Fibroblast of lung (primary cell): ENCODE data around the gene PTX4. TPM values are rescaled to one million over a fixed set of nuclear protein-coding genes. Genes with fewer than 3 reads are reported as not detected.

Experiments
- DNase-seq, 2 donors: peaks; one replicate each; pipeline versions ENCODE4 v3.0.0 to v3.0.0-alpha.2; 2010; ENCODE audit warnings: low read depth in 2 of 2
- H2AFZ ChIP-seq: 2 replicates; pipeline ENCODE4 v1.5.1; 2012; ENCODE audit warnings: low read length, control low read depth, inconsistent platforms
- H3K27ac ChIP-seq: 2 replicates; pipeline ENCODE4 v1.5.1; 2011; ENCODE audit warnings: low read length, control low read depth; ENCODE audit not compliant: insufficient read depth
- H3K27me3 ChIP-seq: 2 replicates; pipeline ENCODE4 v1.5.1; 2011; ENCODE audit warnings: mild to moderate bottlenecking, low read length; ENCODE audit not compliant: control insufficient read depth, insufficient read depth
- H3K36me3 ChIP-seq: 2 replicates; pipeline ENCODE4 v1.5.1; 2011; ENCODE audit warnings: low read length; ENCODE audit not compliant: control insufficient read depth, insufficient read depth
- H3K4me1 ChIP-seq: 2 replicates; pipeline ENCODE4 v1.5.1; 2011; ENCODE audit warnings: low read length; ENCODE audit not compliant: control insufficient read depth, insufficient read depth; ENCODE audit errors: extremely low read depth
- H3K4me2 ChIP-seq: 2 replicates; pipeline ENCODE4 v1.5.1; 2011; ENCODE audit warnings: low read length, control low read depth; ENCODE audit not compliant: insufficient read depth; ENCODE audit errors: extremely low read depth
- H3K4me3 ChIP-seq, 4 experiments: fragments of 200-600 bp in 1 of 4; sonication (generic) in 1 of 4; replicated peaks in 1 of 4; 2 replicates each; pipeline ENCODE4 v1.5.1; 2011 to 2016; ENCODE audit warnings: low read length in 4 of 4, low read depth in 3 of 4, mild to moderate bottlenecking in 3 of 4, control low read depth in 2 of 4, inconsistent platforms in 1 of 4, mixed read lengths in 1 of 4; ENCODE audit not compliant: insufficient read depth in 1 of 4; ENCODE audit errors: control extremely low read depth in 1 of 4
- H3K79me2 ChIP-seq: 2 replicates; pipeline ENCODE4 v1.5.1; 2012; ENCODE audit warnings: mild to moderate bottlenecking, low read length, inconsistent platforms; ENCODE audit not compliant: control insufficient read depth, insufficient read depth
- H3K9ac ChIP-seq: 2 replicates; pipeline ENCODE4 v1.5.1; 2011; ENCODE audit warnings: mild to moderate bottlenecking, low read length, control low read depth; ENCODE audit not compliant: insufficient read depth
- H3K9me3 ChIP-seq: 2 replicates; pipeline ENCODE4 v1.5.1; 2012; ENCODE audit warnings: low read depth, low read length; ENCODE audit not compliant: control insufficient read depth, insufficient read depth
- H4K20me1 ChIP-seq: 2 replicates; pipeline ENCODE4 v1.5.1; 2011; ENCODE audit warnings: low read length; ENCODE audit not compliant: control insufficient read depth, insufficient read depth; ENCODE audit errors: extremely low read depth
- EZH2 ChIP-seq: IDR thresholded peaks from 2 replicates; pipeline ENCODE4 v1.5.1; 2012; ENCODE audit warnings: low read length, control low read depth, mild to moderate bottlenecking; ENCODE audit errors: missing control alignments
- polyA plus RNA-seq, 2 donors: library from polyadenylated mRNA; depleted of rRNA in 1 of 2; stranded (reverse) in 1 of 2; unstranded in 1 of 2; fragments of >200 nt; gene quantifications; 2 replicates each; pipeline ENCODE4 v1.2.1, GENCODE V29; 2011 to 2012; ENCODE audit warnings: missing spikeins in 1 of 2
- total RNA-seq: library from RNA; depleted of rRNA; stranded (reverse); fragments of >200 nt; gene quantifications from 2 replicates; pipeline ENCODE4 v1.2.1, GENCODE V29; 2014
- TF ChIP-seq, protein P1 (sequence below), 2 donors: IDR thresholded peaks in 1 of 2; conservative IDR thresholded peaks in 1 of 2; 1 replicate in 1 of 2; 2 replicates in 1 of 2; pipeline ENCODE4 v1.5.1; 2011 to 2012; ENCODE audit warnings: low read length in 2 of 2, control low read depth in 1 of 2, inconsistent platforms in 1 of 2, low read depth in 1 of 2, mild to moderate bottlenecking in 1 of 2

PTX4 gene
- total and polyA plus RNA-seq, 2 donors (not counting 1 experiment from before 2014, with no cell fraction given), result not detected

- no peak for DNase-seq
- H3K79me2 ChIP-seq, result peaks cover 15% of the 10 kb centered on the region
- H3K27me3 ChIP-seq, result no peaks in the 10 kb centered on the region
- H4K20me1 ChIP-seq, result no peaks in the 10 kb centered on the region
- no peak overlapping the region for H2AFZ ChIP-seq
- H3K36me3 ChIP-seq, result peaks cover 8% of the 10 kb centered on the region
- no peak overlapping the region for H3K9ac ChIP-seq
- no peak for TF ChIP-seq EZH2
- TF ChIP-seq, protein P1, sequence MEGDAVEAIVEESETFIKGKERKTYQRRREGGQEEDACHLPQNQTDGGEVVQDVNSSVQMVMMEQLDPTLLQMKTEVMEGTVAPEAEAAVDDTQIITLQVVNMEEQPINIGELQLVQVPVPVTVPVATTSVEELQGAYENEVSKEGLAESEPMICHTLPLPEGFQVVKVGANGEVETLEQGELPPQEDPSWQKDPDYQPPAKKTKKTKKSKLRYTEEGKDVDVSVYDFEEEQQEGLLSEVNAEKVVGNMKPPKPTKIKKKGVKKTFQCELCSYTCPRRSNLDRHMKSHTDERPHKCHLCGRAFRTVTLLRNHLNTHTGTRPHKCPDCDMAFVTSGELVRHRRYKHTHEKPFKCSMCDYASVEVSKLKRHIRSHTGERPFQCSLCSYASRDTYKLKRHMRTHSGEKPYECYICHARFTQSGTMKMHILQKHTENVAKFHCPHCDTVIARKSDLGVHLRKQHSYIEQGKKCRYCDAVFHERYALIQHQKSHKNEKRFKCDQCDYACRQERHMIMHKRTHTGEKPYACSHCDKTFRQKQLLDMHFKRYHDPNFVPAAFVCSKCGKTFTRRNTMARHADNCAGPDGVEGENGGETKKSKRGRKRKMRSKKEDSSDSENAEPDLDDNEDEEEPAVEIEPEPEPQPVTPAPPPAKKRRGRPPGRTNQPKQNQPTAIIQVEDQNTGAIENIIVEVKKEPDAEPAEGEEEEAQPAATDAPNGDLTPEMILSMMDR (conservative IDR thresholded peaks at IDR 0.05 in 1 of 2, IDR thresholded peaks at IDR 0.05 in 1 of 2; ENCODE audit: low read depth in 1 of 2, low read length in 2 of 2), result no peak
- no peaks in the 10 kb centered on the region for H3K4me1 ChIP-seq
- H3K4me2 ChIP-seq, result no peak overlapping the region
- H3K27ac ChIP-seq, result no peak overlapping the region
- H3K4me3 ChIP-seq, result no peak overlapping the region
- H3K9me3 ChIP-seq, result no peaks in the 10 kb centered on the region
Measured at GRCh38 chr16:1464894-1465566, 23.7 kb downstream of the PTX4 start.

DNA sequence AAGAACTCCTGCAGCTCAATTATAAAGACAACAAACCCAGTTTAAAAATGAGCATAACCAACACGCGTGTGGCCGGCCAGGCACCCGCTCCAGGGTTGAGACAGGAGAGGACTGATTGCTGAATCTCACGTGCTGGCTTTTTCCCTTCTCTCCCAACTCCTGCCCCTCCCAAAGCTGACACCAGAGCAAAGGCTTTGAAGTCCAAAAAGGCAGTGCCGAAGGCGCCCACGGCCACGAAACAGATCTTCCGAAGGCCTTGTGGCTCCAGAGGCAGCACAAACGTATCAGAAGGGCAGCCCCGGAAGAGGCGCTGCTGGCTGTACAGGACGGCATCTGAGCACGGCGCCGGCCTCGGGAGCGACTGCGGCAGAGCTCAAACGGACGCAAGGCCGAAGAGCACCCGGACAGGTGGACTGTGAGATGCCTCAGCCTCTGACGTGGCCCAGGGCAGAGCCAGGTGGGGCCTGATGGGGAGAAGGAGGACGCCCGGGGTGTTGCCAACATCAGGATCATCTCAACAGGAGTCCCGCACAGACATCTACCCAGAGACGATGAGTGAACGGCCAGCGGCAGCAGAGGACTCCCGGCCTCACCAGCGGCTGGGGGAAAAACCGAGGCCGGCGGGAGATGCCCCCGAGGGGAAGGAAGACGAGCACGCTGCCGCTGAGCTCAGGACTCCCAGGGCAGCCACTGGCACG, 24.4 kb downstream of the PTX4 start:
- no peak overlapping the region for H3K9ac ChIP-seq
- peaks cover 8% of the 10 kb centered on the region for H3K36me3 ChIP-seq
- H3K27ac ChIP-seq, result no peak overlapping the region
- TF ChIP-seq, protein P1 (conservative IDR thresholded peaks at IDR 0.05 in 1 of 2, IDR thresholded peaks at IDR 0.05 in 1 of 2; ENCODE audit: low read depth in 1 of 2, low read length in 2 of 2), result no peak
- no peak for TF ChIP-seq EZH2
- no peak overlapping the region for H2AFZ ChIP-seq
- no peaks in the 10 kb centered on the region for H3K4me1 ChIP-seq
- no peak overlapping the region for H3K4me3 ChIP-seq
- DNase-seq, result no peak
- no peaks in the 10 kb centered on the region for H3K27me3 ChIP-seq
- H3K79me2 ChIP-seq, result peaks cover 10% of the 10 kb centered on the region
- no peaks in the 10 kb centered on the region for H4K20me1 ChIP-seq
- H3K9me3 ChIP-seq, result no peaks in the 10 kb centered on the region
- H3K4me2 ChIP-seq, result no peak overlapping the region

DNA sequence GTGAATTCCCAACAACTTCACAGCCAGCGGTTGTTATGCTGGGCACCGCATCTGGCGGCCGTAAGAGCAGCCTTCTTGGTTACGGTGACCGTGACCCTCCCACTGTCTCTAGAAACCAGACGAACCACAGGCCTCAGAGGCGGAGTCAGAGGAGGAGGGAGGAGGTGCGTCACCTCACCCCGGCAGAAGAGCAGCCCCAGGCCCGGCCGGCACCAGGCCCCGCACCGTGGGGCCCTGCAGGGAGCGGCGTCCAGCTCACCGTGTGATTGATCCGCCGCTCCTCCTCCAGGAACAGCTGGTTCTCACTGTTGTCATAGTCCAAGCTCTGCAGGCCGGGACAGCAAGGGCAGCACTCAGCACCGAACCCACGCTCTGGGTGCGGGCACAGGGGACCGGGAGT, 27.6 kb downstream of the PTX4 start:
- Histone ChIP-seq H3K27me3 (no peaks in the 10 kb centered on the region), H3K9ac (no peak overlapping the region), H2AFZ (no peak overlapping the region), H3K4me3 (no peak overlapping the region), H4K20me1 (no peaks in the 10 kb centered on the region), H3K36me3 (peaks cover 10% of the 10 kb centered on the region), H3K4me1 (no peaks in the 10 kb centered on the region), H3K4me2 (no peak overlapping the region), H3K27ac (no peak overlapping the region), H3K9me3 (no peaks in the 10 kb centered on the region), H3K79me2 (no peaks in the 10 kb centered on the region)
- TF ChIP-seq EZH2, result no peak
- TF ChIP-seq, protein P1 (conservative IDR thresholded peaks at IDR 0.05 in 1 of 2, IDR thresholded peaks at IDR 0.05 in 1 of 2; ENCODE audit: low read depth in 1 of 2, low read length in 2 of 2), result no peak
- no peak for DNase-seq
